Occipital lobe (tissue), 2 donors: ENCODE results near the gene COL15A1. TPM values are rescaled to one million over a fixed set of nuclear protein-coding genes. Genes with fewer than 3 reads are reported as not detected.

ENCODE experiments used
- DNase-seq: peaks from one replicate; lab custom pipeline; 2025; lab: John Stamatoyannopoulos, UW
- total RNA-seq: library from RNA; depleted of rRNA; stranded (reverse); fragments of >200 nt; gene quantifications from one replicate; pipeline ENCODE4 v1.2.3, GENCODE V29; 2014

COL15A1 gene
- total RNA-seq, 1 donor from 2014 or later = 12.5 TPM

- DNase-seq = no peak
Observed at GRCh38 chr9:99052815-99053715, 109.4 kb downstream of the COL15A1 start.

GRCh38 chr9:99054581-99054980 is 110.9 kb downstream of the COL15A1 start:
- DNase-seq = no peak

DNA sequence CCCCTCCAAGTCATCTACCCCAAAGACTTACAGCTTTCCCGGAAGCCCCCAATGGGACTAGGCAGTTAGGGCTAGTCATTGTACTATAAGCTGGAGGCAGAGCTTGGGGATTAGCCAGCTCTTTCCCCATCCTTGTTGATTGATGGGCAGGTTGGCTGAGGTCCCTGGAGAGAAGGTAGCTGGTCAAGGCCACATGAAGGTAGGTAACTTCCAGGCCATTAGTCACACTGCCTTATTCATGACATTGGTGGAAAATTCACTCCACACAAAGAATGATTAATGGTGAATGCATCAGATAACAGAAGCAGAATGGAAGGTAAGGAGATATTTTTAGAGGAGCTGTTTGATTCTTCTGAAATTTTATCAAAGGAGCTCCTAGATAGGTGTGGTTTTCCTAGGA is 111.7 kb downstream of the COL15A1 start:
- no peak for DNase-seq

DNA sequence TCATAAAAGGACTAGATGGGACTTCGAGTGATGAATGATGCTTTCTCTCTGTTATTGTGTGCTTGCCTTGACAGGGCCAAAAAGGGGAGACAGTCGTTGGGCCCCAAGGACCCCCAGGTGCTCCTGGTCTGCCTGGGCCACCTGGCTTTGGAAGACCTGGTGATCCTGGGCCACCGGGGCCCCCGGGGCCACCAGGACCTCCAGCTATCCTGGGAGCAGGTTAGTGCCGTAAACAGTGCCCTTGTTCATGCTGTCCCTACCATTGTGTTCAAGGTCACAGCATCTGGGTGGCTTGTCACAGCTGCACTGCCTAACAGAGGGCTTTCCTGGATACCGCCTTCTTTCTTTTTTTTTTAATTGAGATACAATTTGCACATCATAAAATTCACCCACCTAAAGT is 112.5 kb downstream of the COL15A1 start:
- no peak for DNase-seq

DNA sequence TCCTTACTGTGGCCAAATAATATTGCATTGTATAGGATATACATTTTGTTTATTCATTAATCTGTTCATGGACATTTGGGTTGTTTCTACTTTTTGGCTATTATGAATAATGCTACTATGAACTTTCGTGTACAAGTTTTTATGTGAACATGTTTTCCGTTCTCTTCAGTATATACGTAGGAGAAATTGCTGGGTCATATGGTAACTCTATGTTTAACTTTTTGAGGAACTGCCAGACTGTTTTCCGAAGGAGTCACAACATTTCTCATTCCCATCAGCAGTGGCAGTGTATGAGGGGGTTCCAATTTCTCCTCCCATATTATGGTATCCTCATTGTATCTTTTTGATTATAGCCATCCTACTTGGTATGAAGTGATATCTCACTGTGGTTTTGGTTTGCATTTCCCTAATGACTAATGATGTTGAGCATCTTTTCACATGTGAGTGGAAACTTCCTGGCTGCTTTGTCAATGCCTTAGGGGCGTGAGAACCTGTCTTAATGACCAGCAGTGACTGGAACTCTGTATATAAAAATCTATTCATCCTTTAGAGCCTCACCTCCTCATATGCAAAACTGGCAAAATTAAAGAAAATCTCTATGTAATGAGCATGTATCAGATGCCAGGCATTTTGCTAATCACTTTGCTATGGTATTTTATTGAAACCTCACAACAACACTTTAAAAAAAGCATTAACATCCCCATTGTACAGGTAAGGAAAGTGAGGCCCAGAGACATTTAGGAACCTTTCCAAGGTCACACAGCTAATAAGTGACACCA is 113.4 kb downstream of the COL15A1 start:
- no peak for DNase-seq

- no peak for DNase-seq
Observed at GRCh38 chr9:99057665-99058625, 114.2 kb downstream of the COL15A1 start.

GRCh38 chr9:99058964-99059921 is 115.5 kb downstream of the COL15A1 start:
- DNase-seq = no peak

GRCh38 chr9:99060621-99061020 is 116.9 kb downstream of the COL15A1 start:
- no peak for DNase-seq

GRCh38 chr9:99062549-99062948 is 118.8 kb downstream of the COL15A1 start:
- no peak for DNase-seq

DNA sequence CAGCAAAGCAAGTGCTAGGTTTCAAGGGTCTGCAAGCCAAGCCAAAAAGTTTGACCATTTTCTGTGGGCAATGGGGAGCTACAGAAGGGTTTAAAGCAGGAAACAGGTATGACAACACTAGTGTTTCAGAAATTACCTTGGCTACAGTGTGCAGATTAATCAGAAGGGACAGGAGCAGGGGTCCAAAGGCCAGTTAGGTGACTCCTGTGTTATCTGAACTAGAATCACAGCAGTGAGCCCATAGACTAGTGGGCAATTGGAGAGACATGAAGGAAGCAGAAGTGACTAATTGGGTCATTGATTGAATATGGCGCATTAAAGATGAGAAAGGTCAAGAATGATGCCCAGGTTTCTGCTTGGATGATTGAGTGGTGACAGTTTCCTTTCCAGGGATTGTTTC is 119.8 kb downstream of the COL15A1 start:
- no peak for DNase-seq

- no peak for DNase-seq
Observed at GRCh38 chr9:99066571-99066970, 122.9 kb downstream of the COL15A1 start.

GRCh38 chr9:99069075-99069474 is 125.4 kb downstream of the COL15A1 start:
- DNase-seq = no peak

GRCh38 chr9:99069546-99069945 is 125.8 kb downstream of the COL15A1 start:
- DNase-seq = no peak

GRCh38 chr9:99070681-99071080 is 127.0 kb downstream of the COL15A1 start:
- no peak for DNase-seq

- no peak for DNase-seq
Observed at GRCh38 chr9:99071313-99072039, 127.8 kb downstream of the COL15A1 start.

GRCh38 chr9:99072040-99072394 is 128.3 kb downstream of the COL15A1 start:
- DNase-seq = no peak

DNA sequence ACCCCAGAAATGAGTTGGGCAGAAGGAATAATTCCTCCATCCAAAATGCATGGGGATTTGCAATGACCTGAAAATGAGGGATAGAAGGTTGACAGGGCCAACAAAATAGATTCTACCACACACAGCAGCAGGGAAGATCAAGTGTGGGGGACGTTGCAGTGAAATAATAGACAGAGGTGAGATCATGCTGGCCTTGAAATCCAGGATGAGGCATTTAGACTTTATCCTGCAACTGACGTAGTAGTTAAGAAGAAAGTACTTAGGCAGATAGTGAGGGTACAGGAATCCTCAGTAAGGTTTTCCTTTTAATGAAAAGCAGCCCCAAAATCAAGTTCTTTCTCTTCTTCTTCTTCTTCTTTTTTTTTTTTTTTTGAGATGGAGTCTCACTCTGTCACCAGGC is 129.6 kb downstream of the COL15A1 start:
- DNase-seq = no peak

- no peak for DNase-seq
Observed at GRCh38 chr9:99073985-99074901, 130.5 kb downstream of the COL15A1 start.

- no peak for DNase-seq
Observed at GRCh38 chr9:99074902-99075245, 131.2 kb downstream of the COL15A1 start.
